Liver (tissue), 9 donors: ENCODE results near the gene TLE1. TPM values are rescaled to one million over a fixed set of nuclear protein-coding genes. Genes with fewer than 3 reads are reported as not detected.

Experiments
- DNase-seq: peaks from one replicate; pipeline ENCODE4 v3.0.0-alpha.2; 2017; ENCODE audit warnings: low spot score
- H3K27ac ChIP-seq, 2 donors: one replicate each; pipeline ENCODE4 v1.7.0; 2013; ENCODE audit warnings: inconsistent platforms in 2 of 2, low read length in 2 of 2, control low read depth in 1 of 2, low read depth in 1 of 2, mild to moderate bottlenecking in 1 of 2
- H3K27me3 ChIP-seq, 4 donors: one replicate each; pipeline versions ENCODE4 v1.6.1 to v1.7.0; 2013; ENCODE audit warnings: low read length in 3 of 4, inconsistent platforms in 1 of 4, mild to moderate bottlenecking in 1 of 4, moderate library complexity in 1 of 4; ENCODE audit not compliant: control insufficient read depth in 4 of 4, insufficient read depth in 4 of 4
- H3K36me3 ChIP-seq, 4 donors: one replicate each; pipeline versions ENCODE4 v1.6.1 to v1.7.0; 2013; ENCODE audit warnings: low read length in 3 of 4, mild to moderate bottlenecking in 3 of 4, low read depth in 1 of 4, moderate library complexity in 1 of 4; ENCODE audit not compliant: control insufficient read depth in 4 of 4, insufficient read depth in 3 of 4
- H3K4me1 ChIP-seq, 4 donors: one replicate each; pipeline versions ENCODE4 v1.6.1 to v1.7.0; 2013; ENCODE audit warnings: low read length in 3 of 4, mild to moderate bottlenecking in 3 of 4, moderate library complexity in 1 of 4; ENCODE audit not compliant: control insufficient read depth in 4 of 4, insufficient read depth in 4 of 4
- H3K4me3 ChIP-seq, 3 donors: one replicate each; pipeline versions ENCODE4 v1.6.1 to v1.7.0; 2013; ENCODE audit warnings: low read length in 3 of 3, control low read depth in 1 of 3, low read depth in 1 of 3, mild to moderate bottlenecking in 1 of 3
- H3K9ac ChIP-seq, 2 donors: one replicate each; pipeline ENCODE4 v1.7.0; 2013; ENCODE audit warnings: low read length in 2 of 2, mild to moderate bottlenecking in 2 of 2, moderate library complexity in 2 of 2, control low read depth in 1 of 2, low read depth in 1 of 2
- H3K9me3 ChIP-seq, 4 donors: one replicate each; pipeline versions ENCODE4 v1.6.1 to v1.7.0; 2013; ENCODE audit warnings: low read length in 3 of 4; ENCODE audit not compliant: control insufficient read depth in 4 of 4
- CTCF ChIP-seq: fragments of 150-350 bp; IDR thresholded peaks from 2 replicates; pipeline ENCODE4 v1.5.1; 2017; ENCODE audit warnings: improper control_type of control experiment, low read depth, low read length; ENCODE audit not compliant: missing input control
- EGR1 ChIP-seq, 2 donors: IDR thresholded peaks; 2 replicates each; pipeline ENCODE4 v1.6.1; 2016 to 2018; ENCODE audit warnings: antibody characterized with exemption in 2 of 2, low read depth in 2 of 2
- FOXA1 ChIP-seq: IDR thresholded peaks from 2 replicates; pipeline ENCODE4 v1.6.1; 2016; ENCODE audit warnings: antibody characterized with exemption
- FOXA2 ChIP-seq: IDR thresholded peaks from 2 replicates; pipeline ENCODE4 v1.6.1; 2016; ENCODE audit warnings: antibody characterized with exemption
- GABPA ChIP-seq, 2 donors: IDR thresholded peaks in 1 of 2; conservative IDR thresholded peaks in 1 of 2; 2 replicates each; pipeline ENCODE4 v1.6.1; 2016; ENCODE audit warnings: antibody characterized with exemption in 2 of 2, mild to moderate bottlenecking in 1 of 2, moderate library complexity in 1 of 2
- HNF4A ChIP-seq, 2 donors: conservative IDR thresholded peaks; 2 replicates each; pipeline ENCODE4 v1.6.1; 2016; ENCODE audit warnings: antibody characterized with exemption in 2 of 2, mild to moderate bottlenecking in 2 of 2
- HNF4G ChIP-seq: IDR thresholded peaks from 2 replicates; pipeline ENCODE4 v1.6.1; 2016; ENCODE audit warnings: antibody characterized with exemption
- JUND ChIP-seq, 2 donors: IDR thresholded peaks; 2 replicates each; pipeline ENCODE4 v1.6.1; 2016; ENCODE audit warnings: antibody characterized with exemption in 2 of 2
- MAX ChIP-seq: IDR thresholded peaks from 2 replicates; pipeline ENCODE4 v1.6.1; 2016; ENCODE audit warnings: antibody characterized with exemption
- RAD21 ChIP-seq, 2 donors: IDR thresholded peaks; 2 replicates each; pipeline ENCODE4 v1.6.1; 2016; ENCODE audit warnings: antibody characterized with exemption in 2 of 2, mild to moderate bottlenecking in 2 of 2
- REST ChIP-seq: IDR thresholded peaks from 2 replicates; pipeline ENCODE4 v1.6.1; 2016; ENCODE audit warnings: antibody characterized with exemption, mild to moderate bottlenecking
- RXRA ChIP-seq, 2 donors: IDR thresholded peaks; 2 replicates each; pipeline ENCODE4 v1.6.1; 2017 to 2018; ENCODE audit warnings: antibody characterized with exemption in 2 of 2, mild to moderate bottlenecking in 1 of 2
- SP1 ChIP-seq: IDR thresholded peaks from 2 replicates; pipeline ENCODE4 v1.6.1; 2018; ENCODE audit warnings: antibody characterized with exemption, mild to moderate bottlenecking
- TAF1 ChIP-seq: conservative IDR thresholded peaks from 2 replicates; pipeline ENCODE4 v1.6.1; 2016; ENCODE audit warnings: antibody characterized with exemption, mild to moderate bottlenecking
- YY1 ChIP-seq: IDR thresholded peaks from 2 replicates; pipeline ENCODE4 v1.6.1; 2016; ENCODE audit warnings: antibody characterized with exemption, mild to moderate bottlenecking
- ZBTB33 ChIP-seq: IDR thresholded peaks from 2 replicates; pipeline ENCODE4 v1.6.1; 2016; ENCODE audit warnings: antibody characterized with exemption
- WGBS: extraction: QIAGEN DNeasy Blood & Tissue Kit; methylation state at CpG from one replicate; pipeline ENCODE4 v1.1.7; 2013; 5-methylcytosine and 5-hydroxymethylcytosine counted together
- polyA plus RNA-seq, 2 donors: library from polyadenylated mRNA; stranded (reverse) in 1 of 2; unstranded in 1 of 2; fragments of 200-250 nt in 1 of 2; fragments of >200 nt in 1 of 2; fragmentation: Nextera tagmentation in 1 of 2; extraction: Ambion mirVana in 1 of 2; gene quantifications; one replicate each; pipeline versions ENCODE4 v1.2.1 to v1.2.3, GENCODE V29; 2013 to 2015
- total RNA-seq, 2 donors: library from RNA; depleted of rRNA; stranded (reverse); fragments of >200 nt; gene quantifications; one replicate each; pipeline ENCODE4 v1.2.3, GENCODE V29; 2014
- donor health status: healthy.
- donor health status: healthy.
- donor health status: healthy.
- donor health status: healthy.
- donor health status: healthy.

The TLE1 gene
- total and polyA plus RNA-seq, 4 donors = 25.2 to 45.4 (median 25.7) TPM

- H3K9me3 ChIP-seq = no peaks in the 10 kb centered on the region
- H3K27me3 ChIP-seq = no peaks in the 10 kb centered on the region
- no peak overlapping the region for H3K27ac ChIP-seq
- peaks cover 6 to 39% (median 32%) of the 10 kb centered on the region in 4 donors for H3K36me3 ChIP-seq
- H3K9ac ChIP-seq = no peak overlapping the region
- no peak overlapping the region for H3K4me3 ChIP-seq
- DNase-seq = no peak
- TF ChIP-seq ZBTB33 (no peak), REST (no peak), JUND (IDR thresholded peaks at IDR 0.05) (no peak), MAX (no peak), CTCF (no peak), YY1 (no peak), RAD21 (IDR thresholded peaks at IDR 0.05) (no peak), SP1 (no peak), HNF4G (no peak), RXRA (IDR thresholded peaks at IDR 0.05) (no peak), FOXA2 (no peak), GABPA (IDR thresholded peaks at IDR 0.05 in 1 of 2, conservative IDR thresholded peaks at IDR 0.05 in 1 of 2) (no peak), FOXA1 (no peak), EGR1 (IDR thresholded peaks at IDR 0.05; ENCODE audit: low read depth in 2 of 2) (no peak), HNF4A (conservative IDR thresholded peaks at IDR 0.05) (no peak), TAF1 (no peak)
- 13% methylated on average over 1 of the region's 1 CpG for WGBS
- peaks cover 0 to 2% (median 0%) of the 10 kb centered on the region in 4 donors for H3K4me1 ChIP-seq
These were observed 89.5 kb downstream of the TLE1 start for GRCh38 chr9:81599837-81600236.

GRCh38 chr9:81598811-81599210 is 90.5 kb downstream of the TLE1 start:
- Histone ChIP-seq H3K4me3 (no peak overlapping the region), H3K9ac (no peak overlapping the region), H3K4me1 (peaks cover 0 to 2% (median 0%) of the 10 kb centered on the region in 4 donors), H3K27ac (no peak overlapping the region), H3K9me3 (no peaks in the 10 kb centered on the region), H3K27me3 (no peaks in the 10 kb centered on the region), H3K36me3 (peaks cover 6 to 32% (median 24%) of the 10 kb centered on the region in 4 donors)
- TF ChIP-seq MAX = no peak
- TF ChIP-seq YY1 = no peak
- TF ChIP-seq TAF1 = no peak
- TF ChIP-seq EGR1 (IDR thresholded peaks at IDR 0.05; ENCODE audit: low read depth in 2 of 2) = no peak
- no peak for TF ChIP-seq JUND (IDR thresholded peaks at IDR 0.05)
- no peak for TF ChIP-seq REST
- DNase-seq = no peak
- WGBS = 94% methylated on average over 1 of the region's 1 CpG
